MM.1S (cell line): ENCODE results near the gene TSPAN32.

ENCODE experiments used
- DNase-seq: peaks from one replicate; pipeline ENCODE4 v3.0.0-alpha.2; 2015
- H2AFZ ChIP-seq: fragments of 300-600 bp; sonication (generic); 2 replicates; pipeline ENCODE4 v1.6.0; 2016; ENCODE audit warnings: antibody characterized with exemption, low read length
- H3F3A ChIP-seq: fragments of 300-600 bp; sonication (generic); 2 replicates; pipeline ENCODE4 v1.6.1; 2016; ENCODE audit warnings: mild to moderate bottlenecking, antibody characterized with exemption, low read length, moderate library complexity, mixed read lengths; ENCODE audit not compliant: insufficient read depth
- H3K27ac ChIP-seq: fragments of 300-600 bp; sonication (generic); 2 replicates; pipeline ENCODE4 v1.5.1; 2016; ENCODE audit warnings: mild to moderate bottlenecking, low read length
- H3K27me3 ChIP-seq: fragments of 300-600 bp; sonication (generic); replicated peaks from 2 replicates; pipeline ENCODE4 v1.6.0; 2016; ENCODE audit warnings: low read length; ENCODE audit not compliant: insufficient read depth
- H3K36me3 ChIP-seq: fragments of 300-600 bp; sonication (generic); replicated peaks from 2 replicates; pipeline ENCODE4 v1.6.1; 2016; ENCODE audit warnings: mild to moderate bottlenecking, low read length, mixed read lengths; ENCODE audit not compliant: insufficient read depth
- H3K4me1 ChIP-seq: fragments of 300-600 bp; sonication (generic); 2 replicates; pipeline ENCODE4 v1.6.1; 2016; ENCODE audit warnings: low read length, mixed read lengths
- H3K4me2 ChIP-seq: fragments of 300-600 bp; sonication (generic); 2 replicates; pipeline ENCODE4 v1.6.0; 2016; ENCODE audit warnings: low read depth, low read length
- H3K4me3 ChIP-seq: fragments of 300-600 bp; sonication (generic); 2 replicates; pipeline ENCODE4 v1.5.1; 2016; ENCODE audit warnings: low read length, mixed read lengths
- H3K79me2 ChIP-seq: fragments of 300-600 bp; sonication (generic); 2 replicates; pipeline ENCODE4 v1.6.1; 2016; ENCODE audit warnings: mixed run types, low read length, mixed read lengths
- H3K9ac ChIP-seq: fragments of 300-600 bp; sonication (generic); 2 replicates; pipeline ENCODE4 v1.6.1; 2016; ENCODE audit warnings: low read length, mixed read lengths
- H3K9me2 ChIP-seq: fragments of 300-600 bp; sonication (generic); replicated peaks from 2 replicates; pipeline ENCODE4 v1.6.1; 2016; ENCODE audit warnings: mild to moderate bottlenecking, low read length, mixed read lengths; ENCODE audit not compliant: insufficient read depth
- H3K9me3 ChIP-seq: fragments of 300-600 bp; sonication (generic); replicated peaks from 2 replicates; pipeline ENCODE4 v1.6.1; 2016; ENCODE audit warnings: mild to moderate bottlenecking, low read length, mixed read lengths; ENCODE audit not compliant: insufficient read depth
- H4K20me1 ChIP-seq: fragments of 300-600 bp; sonication (generic); 2 replicates; pipeline ENCODE4 v1.6.1; 2016; ENCODE audit warnings: mild to moderate bottlenecking, low read length, moderate library complexity, mixed read lengths; ENCODE audit not compliant: insufficient read depth
- CTCF ChIP-seq: fragments of 300-600 bp; sonication (generic); IDR thresholded peaks from 2 replicates; pipeline ENCODE4 v1.5.1; 2016; ENCODE audit warnings: antibody characterized with exemption, low read length, mixed read lengths
- EZH2 ChIP-seq: fragments of 300-600 bp; sonication (generic); optimal IDR thresholded peaks from 2 replicates; pipeline ENCODE3; 2017; ENCODE audit warnings: low read depth, mild to moderate bottlenecking, antibody characterized with exemption, low read length, mixed read lengths
- EZH2phosphoT487 ChIP-seq: fragments of 300-600 bp; sonication (generic); IDR thresholded peaks from 2 replicates; pipeline ENCODE4 v1.6.1; 2018; ENCODE audit warnings: antibody characterized with exemption, low read length

TSPAN32 gene

GRCh38 chr11:2328021-2328420 lies 26.2 kb downstream of the TSPAN32 start:
- no peak overlapping the region for H3K27ac ChIP-seq
- H3K9me3 ChIP-seq: no peaks in the 10 kb centered on the region
- TF ChIP-seq EZH2: no peak
- TF ChIP-seq CTCF: no peak
- TF ChIP-seq EZH2phosphoT487: no peak
- H3K4me3 ChIP-seq: no peak overlapping the region
- no peaks in the 10 kb centered on the region for H3K79me2 ChIP-seq
- H3K4me2 ChIP-seq: no peak overlapping the region
- H3K36me3 ChIP-seq: no peaks in the 10 kb centered on the region
- no peaks in the 10 kb centered on the region for H3K4me1 ChIP-seq
- no peak for DNase-seq
- no peak overlapping the region for H2AFZ ChIP-seq
- peaks cover 72% of the 10 kb centered on the region for H3K27me3 ChIP-seq
- no peaks in the 10 kb centered on the region for H3F3A ChIP-seq
- no peaks in the 10 kb centered on the region for H3K9me2 ChIP-seq
- H3K9ac ChIP-seq: no peak overlapping the region
- no peaks in the 10 kb centered on the region for H4K20me1 ChIP-seq

- peaks cover 68% of the 10 kb centered on the region for H3K27me3 ChIP-seq
- no peak overlapping the region for H2AFZ ChIP-seq
- H4K20me1 ChIP-seq: no peaks in the 10 kb centered on the region
- H3K36me3 ChIP-seq: no peaks in the 10 kb centered on the region
- no peaks in the 10 kb centered on the region for H3K4me1 ChIP-seq
- H3K79me2 ChIP-seq: no peaks in the 10 kb centered on the region
- no peak for DNase-seq
- no peaks in the 10 kb centered on the region for H3F3A ChIP-seq
- no peak overlapping the region for H3K27ac ChIP-seq
- no peak for TF ChIP-seq EZH2phosphoT487
- TF ChIP-seq EZH2: no peak
- TF ChIP-seq CTCF: no peak
- no peaks in the 10 kb centered on the region for H3K9me3 ChIP-seq
- H3K9me2 ChIP-seq: no peaks in the 10 kb centered on the region
- no peak overlapping the region for H3K4me3 ChIP-seq
- no peak overlapping the region for H3K9ac ChIP-seq
- no peak overlapping the region for H3K4me2 ChIP-seq
Observed at GRCh38 chr11:2328656-2329354, 27.0 kb downstream of the TSPAN32 start.

GRCh38 chr11:2329551-2329950 lies 27.7 kb downstream of the TSPAN32 start:
- Histone ChIP-seq H3K4me2 (no peak overlapping the region), H3K27ac (no peak overlapping the region), H3K79me2 (no peaks in the 10 kb centered on the region), H4K20me1 (no peaks in the 10 kb centered on the region), H3K36me3 (no peaks in the 10 kb centered on the region), H3K9ac (no peak overlapping the region), H3K9me3 (no peaks in the 10 kb centered on the region), H3K4me1 (no peaks in the 10 kb centered on the region), H3K27me3 (peaks cover 61% of the 10 kb centered on the region), H3K4me3 (no peak overlapping the region), H2AFZ (no peak overlapping the region), H3F3A (no peaks in the 10 kb centered on the region), H3K9me2 (no peaks in the 10 kb centered on the region)
- TF ChIP-seq EZH2phosphoT487 (no peak), CTCF (no peak), EZH2 (no peak)
- DNase-seq: no peak
